Hepatocyte (in vitro differentiated cells): ENCODE results near the gene PAF1.

Source experiments
- CTCF ChIP-seq: fragments of 200-600 bp; sonication (generic); IDR thresholded peaks from 2 replicates; pipeline ENCODE4 v1.5.1; 2016; ENCODE audit warnings: antibody characterized with exemption, mild to moderate bottlenecking; ENCODE audit not compliant: poor library complexity
- EZH2 ChIP-seq: fragments of 200-600 bp; sonication (generic); IDR thresholded peaks from 2 replicates; pipeline ENCODE4 v1.6.1; 2016; ENCODE audit warnings: antibody characterized with exemption, mild to moderate bottlenecking, borderline replicate concordance

GRCh38 chr19:39351537-39352064 lies 39.3 kb downstream of the PAF1 start:
- TF ChIP-seq CTCF (no peak), EZH2 (no peak)
